HepG2 (cell line): ENCODE results near the gene ANP32A. TPM values are rescaled to one million over a fixed set of nuclear protein-coding genes. Genes with fewer than 3 reads are reported as not detected.
A peak's percentile ranks its signal among the peaks of the same experiment; 100 is the strongest.

Experiments
- CAMTA2 ChIP-seq: sonication (generic); formaldehyde crosslinking; IDR thresholded peaks from 2 replicates; pipeline ENCODE4 v1.4.0; 2020; ENCODE audit warnings: mild to moderate bottlenecking, missing genetic modification reagents, borderline replicate concordance
- CBFB ChIP-seq: sonication (generic); formaldehyde crosslinking; IDR thresholded peaks from 2 replicates; pipeline ENCODE4 v1.4.0; 2020; ENCODE audit warnings: missing genetic modification reagents
- DNMT3B ChIP-seq: conservative IDR thresholded peaks from 2 replicates; pipeline ENCODE4 v1.6.1; 2016; ENCODE audit warnings: missing biosample characterization, control low read depth
- FIP1L1 ChIP-seq: fragments of 200-400 bp; formaldehyde crosslinking; IDR thresholded peaks from 2 replicates; pipeline ENCODE4 v1.6.1; 2018; ENCODE audit warnings: low read depth, mild to moderate bottlenecking, low read length, moderate library complexity, borderline replicate concordance; ENCODE audit not compliant: insufficient read depth
- GPN1 ChIP-seq: sonication (generic); formaldehyde crosslinking; IDR thresholded peaks from 2 replicates; pipeline ENCODE4 v1.5.1; 2020; ENCODE audit warnings: missing genetic modification reagents, borderline replicate concordance
- HDAC6 ChIP-seq: fragments of 200-600 bp; sonication (generic); IDR thresholded peaks from 2 replicates; pipeline ENCODE4 v1.7.0; 2017; ENCODE audit warnings: mild to moderate bottlenecking, antibody characterized with exemption, low read length, low read depth
- HMGA1 ChIP-seq: sonication (generic); formaldehyde crosslinking; conservative IDR thresholded peaks from 2 replicates; pipeline ENCODE4 v1.4.0; 2020; ENCODE audit warnings: missing genetic modification reagents
- HNF4G ChIP-seq, 2 experiments: sonication (generic) in 1 of 2; formaldehyde crosslinking in 1 of 2; IDR thresholded peaks; 2 replicates each; pipeline versions ENCODE4 v1.4.0 to v1.6.1; 2011 to 2020; ENCODE audit warnings: borderline replicate concordance in 2 of 2, low read depth in 2 of 2, mild to moderate bottlenecking in 2 of 2, low read length in 1 of 2, missing genetic modification reagents in 1 of 2, moderate library complexity in 1 of 2
- KLF16 ChIP-seq, 2 experiments: sonication (generic) in 1 of 2; formaldehyde crosslinking in 1 of 2; IDR thresholded peaks; 2 replicates each; pipeline versions ENCODE4 v1.6.1 to v1.8.0; 2016 to 2023; ENCODE audit warnings: missing genetic modification reagents in 2 of 2, missing compliant biosample characterization in 1 of 2
- PRPF4 ChIP-seq: fragments of 200-400 bp; formaldehyde crosslinking; IDR thresholded peaks from 2 replicates; pipeline ENCODE4 v1.6.1; 2016; ENCODE audit warnings: low read length, low read depth; ENCODE audit not compliant: poor library complexity, severe bottlenecking
- TOPORS ChIP-seq: sonication (generic); formaldehyde crosslinking; IDR thresholded peaks from 2 replicates; pipeline ENCODE4 v1.8.0; 2023; ENCODE audit warnings: mild to moderate bottlenecking, missing genetic modification reagents
- ZBTB34 ChIP-seq: sonication (generic); formaldehyde crosslinking; IDR thresholded peaks from 2 replicates; pipeline ENCODE4 v1.8.0; 2022; ENCODE audit warnings: mild to moderate bottlenecking, missing genetic modification reagents
- ZNF225 ChIP-seq: sonication (generic); formaldehyde crosslinking; IDR thresholded peaks from 2 replicates; pipeline ENCODE4 v1.4.0; 2020; ENCODE audit warnings: mild to moderate bottlenecking, missing genetic modification reagents
- ZNF232 ChIP-seq: sonication (generic); formaldehyde crosslinking; IDR thresholded peaks from 2 replicates; pipeline ENCODE4 v1.4.0; 2020; ENCODE audit warnings: missing genetic modification reagents, borderline replicate concordance
- ZNF280B ChIP-seq: sonication (generic); formaldehyde crosslinking; IDR thresholded peaks from 2 replicates; pipeline ENCODE4 v1.5.0; 2020; ENCODE audit warnings: missing genetic modification reagents, mild to moderate bottlenecking, borderline replicate concordance
- ZNF326 ChIP-seq: sonication (generic); formaldehyde crosslinking; IDR thresholded peaks from 2 replicates; pipeline ENCODE4 v1.4.0; 2020; ENCODE audit warnings: missing genetic modification reagents, borderline replicate concordance
- ZNF678 ChIP-seq: sonication (generic); formaldehyde crosslinking; IDR thresholded peaks from 2 replicates; pipeline ENCODE4 v1.4.0; 2020; ENCODE audit warnings: mild to moderate bottlenecking, missing genetic modification reagents
- ZNF703 ChIP-seq: sonication (generic); formaldehyde crosslinking; IDR thresholded peaks from 2 replicates; pipeline ENCODE4 v1.5.1; 2020; ENCODE audit warnings: missing genetic modification reagents, mild to moderate bottlenecking, moderate library complexity, borderline replicate concordance
- ZNF747 ChIP-seq: sonication (generic); formaldehyde crosslinking; IDR thresholded peaks from 2 replicates; pipeline ENCODE4 v1.8.1; 2023; ENCODE audit warnings: missing genetic modification reagents, mild to moderate bottlenecking, borderline replicate concordance
- ZNF770 ChIP-seq: sonication (generic); formaldehyde crosslinking; IDR thresholded peaks from 2 replicates; pipeline ENCODE4 v1.5.0; 2020; ENCODE audit warnings: mild to moderate bottlenecking, missing genetic modification reagents
- polyA plus RNA-seq, 8 experiments: library from polyadenylated mRNA; depleted of rRNA in 3 of 8; stranded (reverse) in 7 of 8; unstranded in 1 of 8; fragments of >200 nt; fragmentation: Illumina TruSeq in 4 of 8; extraction: Trizol in 4 of 8; gene quantifications; 2 replicates each; pipeline versions ENCODE4 v1.2.1 to v1.2.3, GENCODE V29; 2011 to 2016; ENCODE audit warnings: low read depth in 4 of 8, missing spikeins in 1 of 8, mixed read lengths in 1 of 8; ENCODE audit not compliant: insufficient read depth in 1 of 8
- total RNA-seq, 5 experiments: library from RNA; depleted of rRNA; stranded (reverse); fragments of >200 nt; fragmentation: Illumina TruSeq; extraction: Trizol; gene quantifications; 2 replicates each; pipeline ENCODE4 v1.2.3, GENCODE V29; 2016; ENCODE audit warnings: low read depth in 1 of 5
- TF ChIP-seq, protein P1 (sequence below): sonication (generic); formaldehyde crosslinking; IDR thresholded peaks from 2 replicates; pipeline ENCODE4 v1.5.1; 2020; ENCODE audit warnings: missing genetic modification reagents, mild to moderate bottlenecking, borderline replicate concordance
- TF ChIP-seq, protein P2 (sequence below): sonication (generic); formaldehyde crosslinking; conservative IDR thresholded peaks from 2 replicates; pipeline ENCODE4 v1.4.0; 2020; ENCODE audit warnings: missing genetic modification reagents

Gene ANP32A
- total and polyA plus RNA-seq, 2 of the 13 experiments (the other 11 are each of a cell fraction or from before 2014, with no cell fraction given): 60.6 to 206 TPM

GRCh38 chr15:68817304-68818065 lies 3.2 kb downstream of the ANP32A start (continued):
- TF ChIP-seq FIP1L1 (no peak), HMGA1 (CRISPR knock-in tag) (no peak), ZNF280B (no peak), HNF4G (IDR thresholded peaks at IDR 0.05; ENCODE audit: borderline replicate concordance, low read depth, low read length) (no peak), HNF4G (CRISPR knock-in tag; IDR thresholded peaks at IDR 0.05; ENCODE audit: borderline replicate concordance, low read depth) (no peak), ZNF225 (CRISPR knock-in tag) (no peak), KLF16 (CRISPR knock-in tag; IDR thresholded peaks at IDR 0.05) (no peak), DNMT3B (no peak), ZNF678 (no peak), ZNF703 (CRISPR knock-in tag) (no peak), HDAC6 (no peak), CBFB (CRISPR knock-in tag) (no peak), ZNF326 (no peak), PRPF4 (no peak), ZNF770 (no peak), GPN1 (CRISPR knock-in tag) (no peak), CAMTA2 (CRISPR knock-in tag) (no peak), TOPORS (CRISPR knock-in tag) (no peak), ZNF747 (CRISPR knock-in tag) (no peak), ZNF232 (0 out of 2 replicates have a peak, but pooled peaks have one; percentile 54), ZBTB34 (CRISPR knock-in tag) (no peak)
- TF ChIP-seq, protein P1, sequence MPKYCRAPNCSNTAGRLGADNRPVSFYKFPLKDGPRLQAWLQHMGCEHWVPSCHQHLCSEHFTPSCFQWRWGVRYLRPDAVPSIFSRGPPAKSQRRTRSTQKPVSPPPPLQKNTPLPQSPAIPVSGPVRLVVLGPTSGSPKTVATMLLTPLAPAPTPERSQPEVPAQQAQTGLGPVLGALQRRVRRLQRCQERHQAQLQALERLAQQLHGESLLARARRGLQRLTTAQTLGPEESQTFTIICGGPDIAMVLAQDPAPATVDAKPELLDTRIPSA (CRISPR knock-in tag): no peak
- TF ChIP-seq, protein P2, sequence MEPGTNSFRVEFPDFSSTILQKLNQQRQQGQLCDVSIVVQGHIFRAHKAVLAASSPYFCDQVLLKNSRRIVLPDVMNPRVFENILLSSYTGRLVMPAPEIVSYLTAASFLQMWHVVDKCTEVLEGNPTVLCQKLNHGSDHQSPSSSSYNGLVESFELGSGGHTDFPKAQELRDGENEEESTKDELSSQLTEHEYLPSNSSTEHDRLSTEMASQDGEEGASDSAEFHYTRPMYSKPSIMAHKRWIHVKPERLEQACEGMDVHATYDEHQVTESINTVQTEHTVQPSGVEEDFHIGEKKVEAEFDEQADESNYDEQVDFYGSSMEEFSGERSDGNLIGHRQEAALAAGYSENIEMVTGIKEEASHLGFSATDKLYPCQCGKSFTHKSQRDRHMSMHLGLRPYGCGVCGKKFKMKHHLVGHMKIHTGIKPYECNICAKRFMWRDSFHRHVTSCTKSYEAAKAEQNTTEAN (CRISPR knock-in tag): no peak
